Fibroblast of the aortic adventitia (primary cell): Measurements from ENCODE around the gene LRRC74A. TPM values are rescaled to one million over a fixed set of nuclear protein-coding genes. Genes with fewer than 3 reads are reported as not detected.

Experiments
- DNase-seq: peaks from one replicate; pipeline ENCODE4 v3.0.0-alpha.2; 2010; ENCODE audit warnings: low read depth
- H3K4me3 ChIP-seq: 2 replicates; pipeline ENCODE4 v1.5.1; 2011; ENCODE audit warnings: low read depth, mild to moderate bottlenecking, control low read depth, low read length, moderate library complexity
- total RNA-seq: library from RNA; depleted of rRNA; stranded (reverse); fragments of >200 nt; gene quantifications from 2 replicates; pipeline ENCODE4 v1.2.3, GENCODE V29; 2012; ENCODE audit warnings: low replicate concordance
- TF ChIP-seq, protein P1 (sequence below): IDR thresholded peaks from 2 replicates; pipeline ENCODE4 v1.5.1; 2011; ENCODE audit warnings: mild to moderate bottlenecking, low read length, control low read depth, inconsistent platforms; ENCODE audit not compliant: insufficient read depth

Gene LRRC74A
- total RNA-seq, 1 donor, result not detected

DNA sequence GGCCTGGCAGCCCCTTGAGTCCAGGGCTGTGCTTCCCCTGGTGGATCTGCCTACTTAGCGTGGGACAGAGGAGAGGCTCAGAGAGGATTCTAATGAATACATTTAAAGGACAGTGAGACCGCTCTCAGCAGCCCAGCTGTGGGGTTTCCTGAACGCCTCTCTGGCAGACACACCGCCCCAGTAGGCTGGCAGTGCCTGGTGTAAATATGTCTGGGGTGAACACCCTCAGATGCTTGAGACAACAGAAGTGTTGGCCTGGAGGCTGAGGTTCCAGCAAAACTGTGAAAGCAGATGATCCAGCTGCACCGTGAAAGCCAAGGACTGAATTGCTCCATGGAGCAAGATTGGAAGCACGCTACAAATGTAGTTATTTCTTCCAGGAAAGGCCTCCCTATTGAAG, 55.1 kb downstream of the LRRC74A start:
- no peak overlapping the region for H3K4me3 ChIP-seq
- TF ChIP-seq, protein P1, sequence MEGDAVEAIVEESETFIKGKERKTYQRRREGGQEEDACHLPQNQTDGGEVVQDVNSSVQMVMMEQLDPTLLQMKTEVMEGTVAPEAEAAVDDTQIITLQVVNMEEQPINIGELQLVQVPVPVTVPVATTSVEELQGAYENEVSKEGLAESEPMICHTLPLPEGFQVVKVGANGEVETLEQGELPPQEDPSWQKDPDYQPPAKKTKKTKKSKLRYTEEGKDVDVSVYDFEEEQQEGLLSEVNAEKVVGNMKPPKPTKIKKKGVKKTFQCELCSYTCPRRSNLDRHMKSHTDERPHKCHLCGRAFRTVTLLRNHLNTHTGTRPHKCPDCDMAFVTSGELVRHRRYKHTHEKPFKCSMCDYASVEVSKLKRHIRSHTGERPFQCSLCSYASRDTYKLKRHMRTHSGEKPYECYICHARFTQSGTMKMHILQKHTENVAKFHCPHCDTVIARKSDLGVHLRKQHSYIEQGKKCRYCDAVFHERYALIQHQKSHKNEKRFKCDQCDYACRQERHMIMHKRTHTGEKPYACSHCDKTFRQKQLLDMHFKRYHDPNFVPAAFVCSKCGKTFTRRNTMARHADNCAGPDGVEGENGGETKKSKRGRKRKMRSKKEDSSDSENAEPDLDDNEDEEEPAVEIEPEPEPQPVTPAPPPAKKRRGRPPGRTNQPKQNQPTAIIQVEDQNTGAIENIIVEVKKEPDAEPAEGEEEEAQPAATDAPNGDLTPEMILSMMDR, result no peak
- no peak for DNase-seq

DNA sequence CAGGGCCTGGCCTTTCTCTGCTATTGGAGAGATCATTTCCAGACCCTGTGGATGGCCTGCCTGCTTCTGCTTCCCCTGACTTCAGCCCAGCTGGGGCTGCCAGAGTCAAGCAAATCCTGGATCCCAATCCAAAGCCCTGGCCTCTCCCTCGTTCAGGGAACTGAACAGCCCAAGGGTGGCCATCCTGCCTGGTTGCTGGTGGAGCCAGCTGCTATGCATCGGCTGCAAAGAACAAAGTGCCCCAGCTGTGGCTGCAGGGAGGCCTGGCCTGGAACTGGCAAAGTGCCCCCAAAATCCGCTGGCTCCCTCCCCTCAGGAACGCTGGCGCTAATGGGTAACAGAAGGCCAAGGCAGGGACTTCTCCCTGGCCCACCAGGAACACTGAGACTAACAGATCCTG, 56.4 kb downstream of the LRRC74A start:
- peak; percentile 20 for DNase-seq

GRCh38 chr14:76883447-76883846, 57.2 kb downstream of the LRRC74A start:
- H3K4me3 ChIP-seq, result no peak overlapping the region
- TF ChIP-seq, protein P1, result no peak
- DNase-seq, result no peak

More for the DNA sequence above, 56.4 kb downstream of the LRRC74A start:
- TF ChIP-seq, protein P1, result no peak
- no peak overlapping the region for H3K4me3 ChIP-seq

GRCh38 chr14:76884394-76884793, 58.2 kb downstream of the LRRC74A start:
- no peak overlapping the region for H3K4me3 ChIP-seq
- TF ChIP-seq, protein P1, result no peak
- no peak for DNase-seq

DNA sequence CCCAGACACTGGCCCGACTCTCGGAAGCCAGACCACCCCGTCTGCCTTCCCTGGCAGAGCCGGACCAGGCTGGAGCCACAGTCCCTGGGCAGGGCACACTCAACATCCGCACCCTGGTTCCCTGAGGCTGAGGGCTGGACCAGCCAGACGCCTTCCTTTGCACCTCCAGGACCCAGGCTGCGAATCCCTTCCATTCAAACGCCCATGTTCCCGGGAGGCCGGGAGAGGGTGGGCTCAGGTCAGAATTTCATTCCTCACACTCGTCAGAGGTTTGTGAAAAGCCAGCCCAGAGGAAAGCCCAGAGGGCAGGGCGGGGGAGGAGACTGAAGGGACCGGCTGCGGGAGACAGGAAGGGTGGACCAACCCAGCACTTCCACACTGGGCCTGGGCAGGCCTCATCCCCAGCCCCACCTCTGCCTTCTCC, 58.7 kb downstream of the LRRC74A start:
- TF ChIP-seq, protein P1, result no peak
- no peak for DNase-seq
- no peak overlapping the region for H3K4me3 ChIP-seq

DNA sequence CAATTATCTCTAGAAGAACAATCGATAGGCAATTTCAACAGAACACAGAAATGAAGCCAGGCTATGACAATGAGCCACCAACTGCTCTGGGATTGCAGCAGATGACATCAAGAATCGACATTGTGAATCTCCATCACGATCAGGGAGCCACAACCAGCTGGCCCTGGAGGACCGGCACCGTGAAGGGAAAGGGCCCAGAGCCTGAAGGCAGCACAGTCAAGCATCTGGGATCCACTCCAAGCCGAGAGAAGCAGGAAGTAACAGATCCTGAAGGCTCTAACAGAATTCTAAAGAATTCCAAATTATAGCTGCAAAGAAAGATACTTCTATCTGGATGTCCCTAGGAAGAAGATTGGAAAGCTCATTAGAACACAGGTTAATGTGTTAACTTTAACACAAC, 61.0 kb downstream of the LRRC74A start:
- TF ChIP-seq, protein P1, result no peak
- peak; percentile 42 for DNase-seq
- H3K4me3 ChIP-seq, result no peak overlapping the region

- no peak overlapping the region for H3K4me3 ChIP-seq
- no peak for DNase-seq
- TF ChIP-seq, protein P1, result no peak
Measured at GRCh38 chr14:76891391-76891790, 65.2 kb downstream of the LRRC74A start.
